ENCODE data around the gene EMILIN3.

The EMILIN3 gene

DNA sequence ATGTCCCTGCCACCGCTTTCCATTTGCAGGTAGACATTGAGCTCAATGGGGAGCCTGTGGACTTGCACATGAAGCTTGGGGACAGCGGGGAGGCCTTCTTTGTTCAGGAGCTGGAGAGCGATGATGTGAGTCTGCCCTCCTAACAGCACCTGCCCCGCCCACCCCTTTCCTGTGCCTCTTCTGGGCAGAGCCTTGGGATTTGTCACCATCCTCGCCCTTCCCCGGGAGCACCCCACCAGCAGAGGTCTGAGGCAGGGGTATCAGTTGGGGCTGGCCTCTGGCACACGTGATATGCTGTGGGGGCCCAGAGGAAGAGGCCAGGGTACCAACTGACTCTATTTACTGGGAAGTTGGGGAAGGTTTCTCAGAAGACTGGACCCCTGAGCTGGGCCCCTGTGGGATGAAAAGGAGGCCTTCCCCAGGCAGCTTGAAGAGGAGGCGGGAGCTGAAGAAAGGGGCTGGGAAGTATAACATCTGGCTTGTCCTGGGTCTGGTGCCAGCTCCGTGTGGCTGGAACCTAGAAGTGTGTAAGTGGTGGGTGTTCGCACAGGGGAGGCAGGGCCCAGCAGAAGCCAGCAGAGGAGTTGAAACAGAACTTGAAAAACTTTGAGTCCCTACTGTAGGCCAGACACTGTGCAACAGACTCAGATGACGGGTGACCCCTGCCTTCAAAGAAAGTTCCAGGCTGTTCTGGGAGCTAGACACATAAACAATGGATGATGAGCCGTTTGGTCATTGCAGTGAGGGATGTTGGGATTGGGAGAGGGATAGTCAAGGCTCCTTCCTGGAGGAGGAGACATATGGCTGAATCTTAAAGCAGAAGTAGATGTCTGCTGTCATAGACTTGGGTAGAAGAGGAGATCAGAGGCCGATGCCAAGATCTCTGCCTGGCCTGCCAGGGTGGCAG is 18.8 kb downstream of the EMILIN3 start:
- Histone ChIP-seq H3K4me1 (ENCODE audit: control insufficient read depth, insufficient read depth, low read length) (no peaks in the 10 kb centered on the region), H3K4me3 (ENCODE audit: low read depth, low read length) (no peak overlapping the region), H3K27ac (ENCODE audit: extremely low read depth, low read depth, low read length) (no peak overlapping the region), H3K9me3 (ENCODE audit: control insufficient read depth, insufficient read depth, low read depth, low read length) (no peaks in the 10 kb centered on the region), H3K36me3 (ENCODE audit: control insufficient read depth in 2 of 2, insufficient read depth in 1 of 2, low read length in 2 of 2) (peaks cover 0 to 64% of the 10 kb centered on the region in 2 experiments; a peak in 1 of 3 replicates)
- ChIA-PET CTCF (interaction anchor here (0.6 kb wide), 1 partner anchor 8 kb away, joined by 5 read pairs; no protein-coding TSS in a partner anchor), POLR2A (no interaction called here)
- TF ChIP-seq SP2 (tag by site-specific recombination; IDR thresholded peaks at IDR 0.05) = peak; percentile 18; the same call in 1 of the 2 replicates
- peak; percentile 47 for TF ChIP-seq REST (tag by site-specific recombination; IDR thresholded peaks at IDR 0.05)
- TF ChIP-seq, protein P1, sequence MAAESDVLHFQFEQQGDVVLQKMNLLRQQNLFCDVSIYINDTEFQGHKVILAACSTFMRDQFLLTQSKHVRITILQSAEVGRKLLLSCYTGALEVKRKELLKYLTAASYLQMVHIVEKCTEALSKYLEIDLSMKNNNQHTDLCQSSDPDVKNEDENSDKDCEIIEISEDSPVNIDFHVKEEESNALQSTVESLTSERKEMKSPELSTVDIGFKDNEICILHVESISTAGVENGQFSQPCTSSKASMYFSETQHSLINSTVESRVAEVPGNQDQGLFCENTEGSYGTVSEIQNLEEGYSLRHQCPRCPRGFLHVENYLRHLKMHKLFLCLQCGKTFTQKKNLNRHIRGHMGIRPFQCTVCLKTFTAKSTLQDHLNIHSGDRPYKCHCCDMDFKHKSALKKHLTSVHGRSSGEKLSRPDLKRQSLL (tag by site-specific recombination; IDR thresholded peaks at IDR 0.05) = no peak
- TF ChIP-seq ZNF580 (tag by site-specific recombination; IDR thresholded peaks at IDR 0.05) = no peak
- 0 out of 2 replicates have a peak, but pooled peaks have one; percentile 21 for TF ChIP-seq ZFHX2 (tag by site-specific recombination; conservative IDR thresholded peaks at IDR 0.05)

DNA sequence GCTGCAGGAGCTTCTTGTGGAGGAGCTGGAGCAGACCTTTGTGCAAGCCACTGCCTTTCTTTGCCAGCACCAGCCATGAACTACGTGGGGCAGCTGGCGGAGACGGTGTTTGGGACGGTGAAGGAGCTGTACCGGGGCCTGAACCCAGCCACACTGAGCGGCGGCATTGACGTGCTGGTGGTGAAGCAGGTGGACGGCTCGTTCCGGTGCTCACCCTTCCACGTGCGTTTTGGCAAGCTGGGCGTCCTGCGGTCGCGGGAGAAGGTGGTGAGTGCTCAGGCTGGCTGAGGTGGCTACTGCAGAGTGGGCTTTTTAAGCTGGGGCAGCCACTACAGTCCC is 20.9 kb downstream of the EMILIN3 start:
- Histone ChIP-seq H3K4me1 (ENCODE audit: control insufficient read depth, insufficient read depth, low read length) (no peaks in the 10 kb centered on the region; the same call in 1 of the 2 replicates), H3K27ac (ENCODE audit: extremely low read depth, low read depth, low read length) (no peak overlapping the region), H3K9me3 (ENCODE audit: control insufficient read depth, insufficient read depth, low read depth, low read length) (no peaks in the 10 kb centered on the region), H3K4me3 (ENCODE audit: low read depth, low read length) (no peak overlapping the region), H3K36me3 (ENCODE audit: control insufficient read depth in 2 of 2, insufficient read depth in 1 of 2, low read length in 2 of 2) (peaks cover 0 to 49% of the 10 kb centered on the region in 2 experiments; a peak in 1 of 3 replicates)
- ChIA-PET CTCF (no interaction called here), POLR2A (no interaction called here)
- TF ChIP-seq ZNF600 (tag by site-specific recombination; IDR thresholded peaks at IDR 0.05) = peak; percentile 38; the same call in 1 of the 2 replicates
- TF ChIP-seq, protein P2, sequence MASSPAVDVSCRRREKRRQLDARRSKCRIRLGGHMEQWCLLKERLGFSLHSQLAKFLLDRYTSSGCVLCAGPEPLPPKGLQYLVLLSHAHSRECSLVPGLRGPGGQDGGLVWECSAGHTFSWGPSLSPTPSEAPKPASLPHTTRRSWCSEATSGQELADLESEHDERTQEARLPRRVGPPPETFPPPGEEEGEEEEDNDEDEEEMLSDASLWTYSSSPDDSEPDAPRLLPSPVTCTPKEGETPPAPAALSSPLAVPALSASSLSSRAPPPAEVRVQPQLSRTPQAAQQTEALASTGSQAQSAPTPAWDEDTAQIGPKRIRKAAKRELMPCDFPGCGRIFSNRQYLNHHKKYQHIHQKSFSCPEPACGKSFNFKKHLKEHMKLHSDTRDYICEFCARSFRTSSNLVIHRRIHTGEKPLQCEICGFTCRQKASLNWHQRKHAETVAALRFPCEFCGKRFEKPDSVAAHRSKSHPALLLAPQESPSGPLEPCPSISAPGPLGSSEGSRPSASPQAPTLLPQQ (tag by site-specific recombination; IDR thresholded peaks at IDR 0.05) = no peak

DNA sequence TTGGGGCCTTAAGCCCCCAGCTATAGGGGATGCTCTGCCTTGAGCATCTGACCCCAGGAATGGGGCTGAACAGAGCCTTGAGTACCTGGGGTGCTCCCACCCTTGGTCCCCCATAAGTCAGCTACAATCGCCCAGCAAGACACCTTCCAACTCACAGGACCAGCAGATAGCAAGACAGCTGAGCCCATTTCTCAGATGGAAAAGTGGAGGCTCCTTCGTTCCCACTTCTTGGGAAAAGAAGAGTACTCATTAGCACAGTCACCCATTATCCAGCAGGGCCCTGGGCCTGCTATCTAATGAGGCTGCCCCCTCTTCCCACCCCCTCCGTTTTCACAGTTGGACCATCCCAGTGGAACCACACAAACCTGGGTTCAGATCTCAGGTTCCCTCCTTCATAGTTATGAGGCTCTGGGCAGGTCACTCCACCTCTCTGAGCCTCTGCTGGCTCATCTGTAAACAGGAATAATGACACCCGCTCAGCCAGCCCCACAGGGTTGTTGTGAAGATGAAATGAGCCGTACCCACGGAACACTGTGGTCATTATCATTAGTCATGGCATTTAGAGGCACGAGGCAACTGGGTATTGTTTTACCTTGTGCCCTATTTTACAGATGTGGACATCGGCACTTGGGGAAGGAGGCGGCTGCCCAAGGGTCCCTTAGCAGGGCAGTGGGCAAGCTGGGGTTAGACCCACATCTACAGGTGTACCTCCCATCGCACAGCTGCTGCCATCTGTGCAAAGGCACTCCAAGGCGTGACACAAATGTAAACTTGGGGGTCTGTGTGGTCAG is 21.5 kb downstream of the EMILIN3 start:
- peaks cover 0 to 44% of the 10 kb centered on the region in 2 experiments; a peak in 1 of 3 replicates for H3K36me3 ChIP-seq (ENCODE audit: control insufficient read depth in 2 of 2, insufficient read depth in 1 of 2, low read length in 2 of 2)
- no peaks in the 10 kb centered on the region; the same call in 1 of the 2 replicates for H3K4me1 ChIP-seq (ENCODE audit: control insufficient read depth, insufficient read depth, low read length)
- ChIA-PET CTCF (no interaction called here), POLR2A (no interaction called here)
- no peak overlapping the region for H3K27ac ChIP-seq (ENCODE audit: extremely low read depth, low read depth, low read length)
- H3K4me3 ChIP-seq (ENCODE audit: low read depth, low read length) = no peak overlapping the region
- H3K9me3 ChIP-seq (ENCODE audit: control insufficient read depth, insufficient read depth, low read depth, low read length) = no peaks in the 10 kb centered on the region
- TF ChIP-seq ZBTB10 (tag by site-specific recombination; IDR thresholded peaks at IDR 0.05) = no peak
- no peak for TF ChIP-seq ZNF645 (tag by site-specific recombination; IDR thresholded peaks at IDR 0.05)
- no peak for TF ChIP-seq SP2 (tag by site-specific recombination; IDR thresholded peaks at IDR 0.05)
- TF ChIP-seq ZNF302 (tag by site-specific recombination; IDR thresholded peaks at IDR 0.05; ENCODE audit: low read depth) = no peak
- TF ChIP-seq ZBTB48 (tag by site-specific recombination; IDR thresholded peaks at IDR 0.05) = no peak
- no peak for TF ChIP-seq ZNF394 (tag by site-specific recombination; IDR thresholded peaks at IDR 0.05; ENCODE audit: borderline replicate concordance)
- TF ChIP-seq CTCF (tag by site-specific recombination; IDR thresholded peaks at IDR 0.05) = no peak
- no peak for TF ChIP-seq ZNF157 (tag by site-specific recombination; IDR thresholded peaks at IDR 0.05)
- TF ChIP-seq ZNF133 (tag by site-specific recombination; IDR thresholded peaks at IDR 0.05) = no peak
